Activated naive CD4-positive, alpha-beta T cell treated with anti-CD3 and anti-CD28 coated beads, Interleukin-2, amount 50 U/mL, for 16 hours (primary cell): ENCODE measurements around the gene CELF6.
A peak's percentile ranks its signal among the peaks of the same experiment; 100 is the strongest.

ENCODE experiments used
- DNase-seq: peaks from one replicate; pipeline ENCODE4 v3.0.0-alpha.2; 2020

CELF6 gene

DNA sequence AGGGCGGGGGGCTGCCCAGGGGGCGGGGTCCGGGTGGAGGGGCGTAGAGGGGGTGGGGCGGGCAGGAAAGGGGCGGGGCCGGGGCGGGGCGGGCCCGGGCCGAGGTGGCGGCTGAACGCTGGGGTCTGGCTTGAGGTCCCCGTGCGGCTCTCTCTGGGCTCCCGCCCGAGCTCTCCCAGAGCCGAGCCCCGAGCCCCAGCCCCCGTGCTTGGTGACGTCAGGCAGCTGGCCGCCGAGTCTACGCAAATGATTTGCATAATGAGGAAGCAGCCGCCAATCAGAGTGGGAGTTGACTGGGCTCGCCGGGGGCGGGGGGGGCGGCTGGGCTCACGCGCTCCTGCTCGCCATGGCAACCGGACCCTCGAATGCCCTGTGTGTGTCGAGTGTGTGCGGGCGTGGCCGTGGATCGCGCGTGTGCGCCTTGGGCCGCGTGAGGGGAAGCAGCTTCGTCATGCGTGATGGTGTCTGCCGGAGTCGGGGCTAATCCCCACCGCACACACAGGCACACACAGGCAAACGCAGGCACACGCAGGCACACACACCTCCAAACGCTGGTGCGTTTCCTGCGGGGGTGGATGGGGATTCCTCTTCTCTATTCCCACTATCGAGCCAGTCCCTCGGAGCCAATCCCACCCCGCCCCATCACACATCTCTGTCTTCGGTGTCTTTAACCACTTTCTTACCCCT, at the start of gene CELF6:
Gene CELF6, minus strand, starts transcription at position 173 of the 687 bp plus-strand sequence. CDS start 283 bp downstream, outside the sequence.
- peak; percentile 71 for DNase-seq

GRCh38 chr15:72368899-72369298, 48.9 kb upstream of the CELF6 start:
- no peak for DNase-seq

GRCh38 chr15:72368325-72368724, 48.4 kb upstream of the CELF6 start:
- DNase-seq, result no peak

DNA sequence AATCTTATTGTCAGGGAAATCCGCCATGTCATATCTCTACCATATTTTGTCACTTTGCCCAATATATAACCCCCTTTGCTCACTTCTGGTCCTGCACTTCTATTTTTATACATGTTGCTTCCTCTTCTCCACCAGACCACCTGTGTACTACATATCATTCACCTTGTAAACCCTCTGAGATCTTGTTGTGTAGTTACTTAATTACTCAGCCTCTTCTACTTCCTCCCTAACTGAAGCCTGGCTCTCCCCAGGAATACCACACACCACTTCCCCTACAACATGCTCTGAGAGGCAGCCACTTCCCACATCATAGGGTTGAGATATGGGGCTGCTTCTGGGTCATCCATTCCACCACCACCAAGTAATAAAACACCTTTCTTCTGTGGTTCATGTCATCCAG, 45.9 kb upstream of the CELF6 start:
- DNase-seq, result no peak

DNA sequence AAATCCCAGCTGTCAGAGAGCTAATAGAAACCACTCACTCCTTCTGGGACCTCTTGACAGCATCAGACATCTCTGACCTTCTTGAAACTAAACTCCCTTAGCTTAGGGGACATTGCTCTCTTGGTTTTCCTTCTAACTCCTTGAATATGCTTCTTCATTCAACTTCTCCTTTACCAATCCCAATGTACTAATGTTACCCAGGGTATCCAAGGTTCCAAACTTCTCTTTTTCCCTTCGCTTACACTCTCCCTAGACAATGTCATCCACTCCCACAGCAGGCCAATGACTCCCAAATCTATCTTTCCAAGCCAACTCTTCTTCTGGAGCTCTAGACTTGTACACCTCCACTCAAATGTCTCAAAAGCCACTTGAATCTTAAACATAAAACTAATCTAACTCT, 41.2 kb upstream of the CELF6 start:
- no peak for DNase-seq

DNA sequence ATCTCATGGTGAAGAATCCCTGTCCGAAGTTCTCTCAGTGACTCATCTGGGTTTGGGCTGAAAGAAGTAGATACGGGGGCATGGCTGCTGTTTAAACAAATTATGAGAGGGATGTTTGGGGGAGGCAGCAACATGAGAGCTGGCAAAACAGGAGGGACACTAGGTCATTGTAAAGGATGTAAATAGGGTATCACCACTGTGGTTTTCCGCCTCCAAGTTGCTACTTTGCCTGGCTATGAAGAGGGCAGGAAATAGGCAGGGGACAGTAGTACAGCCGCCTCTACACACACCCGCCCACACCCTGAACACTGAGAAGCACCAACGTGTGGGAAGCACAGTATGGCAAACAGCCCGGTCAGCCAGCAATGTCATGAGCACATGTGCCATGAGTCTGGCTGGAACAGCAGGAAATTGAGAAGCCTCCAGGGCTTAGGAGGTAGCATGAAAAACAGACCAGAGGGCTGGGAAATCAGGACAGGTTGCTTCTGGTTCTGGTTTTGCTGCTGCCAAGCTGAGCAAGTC, 38.8 kb upstream of the CELF6 start:
- DNase-seq, result no peak

GRCh38 chr15:72358121-72358520, 38.2 kb upstream of the CELF6 start:
- DNase-seq, result no peak

- DNase-seq, result no peak
Measured at GRCh38 chr15:72354496-72354895, 34.5 kb upstream of the CELF6 start.

GRCh38 chr15:72353266-72353665, 33.3 kb upstream of the CELF6 start:
- no peak for DNase-seq

- no peak for DNase-seq
Measured at GRCh38 chr15:72345806-72346205, 25.8 kb upstream of the CELF6 start.

GRCh38 chr15:72345280-72345679, 25.3 kb upstream of the CELF6 start:
- no peak for DNase-seq

DNA sequence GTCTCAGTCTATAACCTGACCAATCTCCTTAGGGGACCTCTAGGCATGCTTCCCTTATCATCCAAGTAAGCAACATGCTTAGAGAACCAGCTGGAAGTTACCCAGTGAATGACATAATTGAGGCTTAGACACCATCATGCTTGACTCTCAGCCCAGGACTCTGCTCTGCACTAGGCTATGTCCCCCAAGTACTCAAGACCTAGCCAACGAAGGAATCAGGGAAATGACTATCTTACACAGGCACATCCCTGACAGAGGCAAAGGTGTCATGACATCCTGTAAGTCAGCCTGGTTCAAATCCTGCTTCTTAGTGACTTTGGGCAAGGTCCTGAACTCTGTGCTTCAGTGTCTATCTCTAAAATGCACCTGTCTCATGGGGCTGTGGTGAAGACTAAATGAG, 24.6 kb upstream of the CELF6 start:
- no peak for DNase-seq

DNA sequence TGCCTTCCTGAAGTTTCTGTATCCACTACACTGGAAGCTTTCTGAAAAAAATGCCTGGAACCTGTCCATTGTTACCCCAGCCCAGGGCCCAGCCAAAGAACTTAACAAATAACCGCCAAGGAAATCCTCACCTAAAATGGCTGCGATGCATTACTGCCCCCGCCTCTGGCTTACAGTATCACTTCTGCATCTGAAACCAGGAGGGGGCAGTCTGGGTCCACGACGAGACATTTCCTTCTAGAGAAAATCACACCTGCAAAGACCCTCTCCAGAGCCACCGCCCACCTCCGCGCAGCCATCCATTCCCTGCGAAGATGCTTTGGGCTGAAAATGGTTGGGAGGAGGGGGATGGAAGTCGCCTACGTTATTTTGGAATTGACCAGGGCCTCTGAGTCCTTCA, 22.4 kb upstream of the CELF6 start:
- peak; percentile 41 for DNase-seq

- no peak for DNase-seq
Measured at GRCh38 chr15:72341361-72341760, 21.4 kb upstream of the CELF6 start.

DNA sequence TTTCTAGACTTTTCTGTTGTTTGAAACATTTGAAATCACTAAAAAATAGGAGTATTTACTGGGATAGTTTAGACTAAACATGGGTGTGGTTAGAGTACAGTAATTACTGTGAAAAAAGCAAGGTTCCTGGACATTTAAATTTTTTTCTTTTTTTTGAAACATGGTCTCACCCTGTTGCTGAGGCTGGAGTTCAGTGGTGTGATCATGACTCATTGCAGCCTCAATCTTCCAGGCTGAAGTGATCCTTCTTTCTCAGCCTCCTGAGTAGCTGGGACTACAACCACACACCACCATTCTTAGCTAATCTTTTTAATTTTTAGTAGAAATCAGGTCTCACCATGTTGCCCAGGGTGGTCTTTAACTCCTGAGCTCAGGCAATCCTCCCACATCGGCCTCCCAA, 20.4 kb upstream of the CELF6 start:
- DNase-seq, result no peak

DNA sequence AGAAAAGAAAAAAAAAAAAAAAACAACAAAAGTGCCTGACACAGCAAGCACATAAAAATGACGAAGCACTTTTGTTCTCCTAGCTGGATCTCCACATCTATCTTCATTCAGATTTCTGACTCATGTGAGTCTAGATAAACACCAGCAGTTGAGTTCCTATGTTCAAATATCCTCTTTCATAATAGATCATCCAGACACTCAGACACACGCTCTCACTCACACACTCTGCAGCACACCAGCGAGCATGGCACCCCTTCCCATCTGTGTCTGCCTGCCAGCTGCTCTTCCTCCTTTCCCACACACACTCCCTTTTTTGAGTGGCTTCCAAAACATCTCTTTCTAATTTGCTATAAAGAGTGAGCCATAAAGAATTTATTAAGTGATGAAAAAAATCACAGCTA, 19.8 kb upstream of the CELF6 start:
- no peak for DNase-seq

DNA sequence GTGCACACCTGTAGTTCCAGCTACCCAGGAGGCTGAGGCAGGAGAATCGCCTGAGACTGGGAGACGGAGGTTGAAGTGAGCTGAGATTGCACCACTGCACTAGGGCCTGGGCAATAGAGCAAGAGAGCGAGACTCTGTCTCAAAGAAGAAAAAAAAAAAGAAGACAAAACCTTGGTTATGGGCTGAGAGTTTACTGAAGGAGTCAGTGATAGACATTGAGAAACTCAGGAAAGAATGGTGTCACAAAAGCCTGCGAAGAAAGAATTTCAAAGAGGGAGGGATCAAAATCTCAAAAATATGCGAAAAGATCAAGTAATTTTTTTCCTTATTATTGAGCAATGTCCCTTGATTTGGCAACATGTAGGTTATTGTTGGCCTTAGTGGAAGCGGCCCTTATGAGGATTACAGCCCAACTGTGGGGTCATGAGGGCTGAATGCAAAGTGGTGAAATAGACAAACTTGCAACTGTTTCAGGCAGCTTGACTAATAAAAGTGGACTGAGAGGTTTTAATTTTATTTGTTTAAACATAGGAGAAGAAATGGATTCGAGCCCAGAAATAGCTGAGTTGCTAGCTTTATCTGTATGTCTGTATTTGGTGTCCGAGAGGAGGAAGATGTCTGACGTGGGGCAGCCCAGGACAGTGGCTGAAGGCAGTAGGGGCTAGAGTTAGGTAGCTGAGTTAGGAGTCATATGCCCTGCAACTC, 18.8 kb upstream of the CELF6 start:
- no peak for DNase-seq

DNA sequence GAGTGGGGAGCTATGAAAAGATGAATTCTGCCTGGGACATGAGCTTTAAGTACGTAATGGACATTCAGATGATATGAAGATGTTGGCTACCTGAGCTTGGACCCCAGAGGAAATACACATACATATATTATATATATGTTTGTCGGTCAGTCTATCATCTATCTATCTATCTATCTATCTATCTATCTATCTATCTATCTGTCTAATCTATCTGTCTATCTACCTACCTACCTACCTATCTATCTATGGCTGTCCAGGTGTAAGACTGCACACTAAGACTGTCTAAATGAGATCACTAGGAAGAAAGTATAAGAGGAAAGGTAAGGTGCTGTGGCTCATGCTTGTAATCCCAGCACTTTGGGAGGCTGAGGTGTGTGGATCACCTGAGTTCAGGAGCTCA, 18.2 kb upstream of the CELF6 start:
- no peak for DNase-seq

DNA sequence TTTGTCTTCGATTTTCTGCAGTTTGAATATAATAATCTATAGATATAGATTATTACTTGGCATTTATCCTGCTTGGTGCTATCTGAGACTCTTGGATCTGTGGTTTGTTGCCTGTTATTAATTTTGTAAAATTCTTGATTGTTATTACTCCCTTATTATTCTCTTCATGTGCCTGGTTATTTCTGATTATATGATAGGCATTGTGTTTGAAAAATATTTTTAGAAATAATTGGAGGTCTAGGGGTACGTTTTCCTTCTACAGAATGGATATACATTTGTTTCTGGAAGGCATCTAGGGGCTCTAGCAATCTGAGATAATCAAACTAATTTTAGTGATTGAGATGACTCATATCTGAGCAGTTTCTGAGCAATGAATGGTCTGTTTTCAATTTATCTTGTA, 14.9 kb upstream of the CELF6 start:
- no peak for DNase-seq

DNA sequence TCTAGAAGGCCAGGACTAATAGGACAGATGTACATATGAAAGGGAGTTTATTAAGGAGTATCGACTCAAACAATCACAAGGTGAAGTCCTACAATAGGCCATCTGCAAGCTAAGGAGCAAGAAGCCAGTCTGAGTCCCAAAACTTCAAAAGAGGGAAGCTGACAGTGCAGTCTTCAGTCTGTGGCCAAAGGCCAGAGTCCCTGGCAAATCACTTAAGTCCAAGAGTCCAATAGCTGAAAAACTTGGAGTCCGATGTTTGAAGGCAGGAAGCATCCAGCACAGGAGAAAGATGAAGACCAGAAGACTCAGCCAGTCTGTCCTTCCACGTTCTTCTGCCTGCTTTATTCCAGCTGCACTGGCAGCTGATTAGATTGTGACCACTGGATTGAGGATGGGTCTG, 11.1 kb upstream of the CELF6 start:
- no peak for DNase-seq

- DNase-seq, result no peak
Measured at GRCh38 chr15:72323752-72324151, 3.8 kb upstream of the CELF6 start.

DNA sequence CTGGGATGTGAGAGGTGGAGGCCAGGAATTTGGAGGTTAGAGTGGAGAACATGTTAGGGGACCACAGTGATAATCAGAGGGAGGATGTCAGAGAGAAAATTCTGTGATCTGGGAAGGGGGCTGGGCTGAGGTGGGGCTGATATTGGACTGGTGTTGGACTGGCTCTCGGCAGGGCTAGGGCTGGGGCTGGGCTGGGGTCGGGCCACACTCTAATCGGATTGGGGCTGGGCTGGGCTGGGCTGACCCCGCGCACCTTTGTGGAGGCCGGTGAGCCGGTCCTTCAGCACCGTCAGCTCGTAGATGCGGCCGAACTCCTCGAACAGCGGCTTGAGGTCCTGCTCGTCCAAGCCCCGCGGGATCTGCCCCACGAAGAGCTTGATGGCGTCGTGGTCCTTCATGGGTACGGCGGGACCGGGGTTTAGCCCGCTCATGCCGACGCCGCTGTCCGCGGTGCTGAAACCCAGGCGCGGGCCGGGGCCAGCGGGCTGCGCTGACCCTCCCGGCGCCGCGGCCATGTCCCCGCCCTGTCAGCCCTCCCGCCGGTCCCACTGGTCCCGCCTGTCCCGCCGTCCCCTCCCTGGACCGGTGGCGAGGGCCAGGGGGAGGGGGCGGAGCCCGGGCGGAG, 485 bp downstream of the CELF6 start:
- peak; percentile 40 for DNase-seq

- no peak for DNase-seq
Measured at GRCh38 chr15:72318408-72318942, 1.5 kb downstream of the CELF6 start.
